Measurements from ENCODE around the gene NME1. TPM values are rescaled to one million over a fixed set of nuclear protein-coding genes. Genes with fewer than 3 reads are reported as not detected.

The NME1 gene
- total and polyA plus RNA-seq, 2 donors (not counting 3 experiments of a cell fraction or from before 2014, with no cell fraction given): 214 to 326 TPM

DNA sequence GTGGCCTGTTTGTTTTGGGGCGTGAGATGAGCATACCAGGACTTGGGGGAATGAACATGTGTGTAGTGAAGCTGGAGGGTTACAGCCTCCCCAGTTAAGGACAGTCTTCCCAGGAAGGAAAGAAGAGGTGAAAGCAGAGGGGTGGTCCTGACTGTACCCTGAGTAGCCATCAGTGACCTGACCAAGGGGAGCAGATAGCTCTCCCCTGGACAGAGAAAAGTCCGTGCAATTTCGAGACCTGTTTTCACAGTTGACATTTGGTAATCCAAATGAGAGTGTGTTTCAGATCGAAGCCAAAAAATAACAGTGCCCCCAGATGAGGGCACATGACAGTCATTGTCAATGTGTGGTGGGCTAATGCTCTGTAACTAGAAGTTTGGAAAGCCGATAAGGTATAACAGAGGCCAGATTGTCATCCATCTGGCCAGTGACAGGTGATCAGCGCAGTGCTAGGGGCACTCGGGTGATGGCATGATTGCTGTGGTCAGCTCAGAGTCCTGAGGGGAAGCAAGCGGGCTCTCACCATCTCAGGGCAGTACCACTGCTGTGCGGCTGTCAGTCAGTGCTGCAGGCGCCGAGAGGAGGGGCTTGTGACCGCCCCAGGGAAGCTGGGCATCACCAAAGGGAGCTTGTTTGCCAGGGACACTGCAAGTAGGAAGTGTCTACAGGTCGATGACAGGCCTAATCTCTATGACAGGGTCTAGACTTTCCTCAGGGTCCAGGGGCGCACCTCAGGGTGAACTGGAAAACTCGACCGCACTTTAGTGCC, 11.7 kb downstream of the NME1 start:
- Histone ChIP-seq H4K20me1 (replicated peaks; ENCODE audit: control insufficient read depth, extremely low read depth, insufficient read depth, low read length) (no peaks in the 10 kb centered on the region), H3K36me3 (ENCODE audit: control insufficient read depth in 2 of 2, extremely low read depth in 1 of 2, insufficient read depth in 2 of 2, low read length in 2 of 2) (peaks cover 15% of the 10 kb centered on the region in 2 experiments), H3K9me1 (replicated peaks; ENCODE audit: control insufficient read depth, extremely low read depth, insufficient read depth, low read length) (no peaks in the 10 kb centered on the region), H2AFZ (ENCODE audit: low read depth, low read length) (no peak overlapping the region), H3K27ac (ENCODE audit: insufficient read depth, low read depth, low read length) (no peak overlapping the region), H3K79me2 (ENCODE audit: control insufficient read depth, insufficient read depth, low read length) (peaks cover 24% of the 10 kb centered on the region), H3K27me3 (ENCODE audit: control insufficient read depth in 2 of 2, insufficient read depth in 2 of 2, low read length in 2 of 2) (no peaks in the 10 kb centered on the region), H3K4me2 (ENCODE audit: insufficient read depth, low read length) (no peak overlapping the region), H3K4me3 (replicated peaks in 1 of 3; ENCODE audit: insufficient read depth in 1 of 3, low read depth in 1 of 3, low read length in 3 of 3) (no peak overlapping the region), H3K4me1 (ENCODE audit: control insufficient read depth, extremely low read depth, insufficient read depth, low read length) (peaks cover 16% of the 10 kb centered on the region), H3K9ac (replicated peaks; ENCODE audit: extremely low read depth, insufficient read depth, low read length) (no peak overlapping the region), H3K9me3 (replicated peaks; ENCODE audit: control insufficient read depth, insufficient read depth, low read length) (no peaks in the 10 kb centered on the region)
- FAIRE-seq (no peak), DNase-seq (ENCODE audit: low read depth, low spot score) (no peak)
- dilution Hi-C loops (cut with MboI; ENCODE audit: extremely low pct_ligation_motif_present, low sequenced_read_pairs) (no loop called here), intact Hi-C loops (cut with micrococcal nuclease) (no loop called here)
- ChIA-PET CTCF (interaction anchor here (0.7 to 2.1 kb wide), 5 partner anchors 10 to 164 kb away, joined by 3 to 6 read pairs (median 5); partner anchors contain the start of genes NME1 and SPAG9), POLR2A (interaction anchor here (1.0 kb wide), 1 partner anchor 44 kb away, joined by 3 read pairs; the partner anchor contains the start of gene SPAG9)
- TF ChIP-seq MAX (IDR thresholded peaks at IDR 0.05; ENCODE audit: insufficient read depth, insufficient read length) (no peak), FOS (IDR thresholded peaks at IDR 0.05; ENCODE audit: borderline replicate concordance, insufficient read depth, low read length) (no peak), MYC (IDR thresholded peaks at IDR 0.05; ENCODE audit: low read depth, low read length) (no peak), POLR2AphosphoS5 (IDR thresholded peaks at IDR 0.05; ENCODE audit: insufficient read depth, low read depth, low read length) (no peak), GATA2 (IDR thresholded peaks at IDR 0.05; ENCODE audit: insufficient read depth, insufficient read length, low read depth, low read length) (no peak), POLR2A (IDR thresholded peaks at IDR 0.05; ENCODE audit: low read depth, low read length) (no peak), EZH2 (IDR thresholded peaks at IDR 0.05; ENCODE audit: borderline replicate concordance, low read depth, low read length, severe bottlenecking) (no peak), JUN (IDR thresholded peaks at IDR 0.05; ENCODE audit: borderline replicate concordance, insufficient read depth, insufficient read length, low read depth) (no peak)
- TF ChIP-seq, protein P1, sequence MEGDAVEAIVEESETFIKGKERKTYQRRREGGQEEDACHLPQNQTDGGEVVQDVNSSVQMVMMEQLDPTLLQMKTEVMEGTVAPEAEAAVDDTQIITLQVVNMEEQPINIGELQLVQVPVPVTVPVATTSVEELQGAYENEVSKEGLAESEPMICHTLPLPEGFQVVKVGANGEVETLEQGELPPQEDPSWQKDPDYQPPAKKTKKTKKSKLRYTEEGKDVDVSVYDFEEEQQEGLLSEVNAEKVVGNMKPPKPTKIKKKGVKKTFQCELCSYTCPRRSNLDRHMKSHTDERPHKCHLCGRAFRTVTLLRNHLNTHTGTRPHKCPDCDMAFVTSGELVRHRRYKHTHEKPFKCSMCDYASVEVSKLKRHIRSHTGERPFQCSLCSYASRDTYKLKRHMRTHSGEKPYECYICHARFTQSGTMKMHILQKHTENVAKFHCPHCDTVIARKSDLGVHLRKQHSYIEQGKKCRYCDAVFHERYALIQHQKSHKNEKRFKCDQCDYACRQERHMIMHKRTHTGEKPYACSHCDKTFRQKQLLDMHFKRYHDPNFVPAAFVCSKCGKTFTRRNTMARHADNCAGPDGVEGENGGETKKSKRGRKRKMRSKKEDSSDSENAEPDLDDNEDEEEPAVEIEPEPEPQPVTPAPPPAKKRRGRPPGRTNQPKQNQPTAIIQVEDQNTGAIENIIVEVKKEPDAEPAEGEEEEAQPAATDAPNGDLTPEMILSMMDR (IDR thresholded peaks at IDR 0.05; ENCODE audit: extremely low read depth in 1 of 2, insufficient read depth in 1 of 2, low read depth in 1 of 2, low read length in 2 of 2): no peak
- no TSS peak for BruUV-seq (replicated peaks)
